NCI-H748 (cell line): Measurements from ENCODE around the gene GAPVD1.
A peak's percentile ranks its signal among the peaks of the same experiment; 100 is the strongest.
"Not testable (repeated sequence)": the region's sequence is repeated elsewhere in the genome, so short reads cannot be mapped to it uniquely, and the experiment has no call there.

ENCODE experiments used
- DNase-seq: peaks from one replicate; lab custom pipeline; 2025; ENCODE audit not compliant: unreplicated experiment; lab: John Stamatoyannopoulos, UW

Gene GAPVD1

DNA sequence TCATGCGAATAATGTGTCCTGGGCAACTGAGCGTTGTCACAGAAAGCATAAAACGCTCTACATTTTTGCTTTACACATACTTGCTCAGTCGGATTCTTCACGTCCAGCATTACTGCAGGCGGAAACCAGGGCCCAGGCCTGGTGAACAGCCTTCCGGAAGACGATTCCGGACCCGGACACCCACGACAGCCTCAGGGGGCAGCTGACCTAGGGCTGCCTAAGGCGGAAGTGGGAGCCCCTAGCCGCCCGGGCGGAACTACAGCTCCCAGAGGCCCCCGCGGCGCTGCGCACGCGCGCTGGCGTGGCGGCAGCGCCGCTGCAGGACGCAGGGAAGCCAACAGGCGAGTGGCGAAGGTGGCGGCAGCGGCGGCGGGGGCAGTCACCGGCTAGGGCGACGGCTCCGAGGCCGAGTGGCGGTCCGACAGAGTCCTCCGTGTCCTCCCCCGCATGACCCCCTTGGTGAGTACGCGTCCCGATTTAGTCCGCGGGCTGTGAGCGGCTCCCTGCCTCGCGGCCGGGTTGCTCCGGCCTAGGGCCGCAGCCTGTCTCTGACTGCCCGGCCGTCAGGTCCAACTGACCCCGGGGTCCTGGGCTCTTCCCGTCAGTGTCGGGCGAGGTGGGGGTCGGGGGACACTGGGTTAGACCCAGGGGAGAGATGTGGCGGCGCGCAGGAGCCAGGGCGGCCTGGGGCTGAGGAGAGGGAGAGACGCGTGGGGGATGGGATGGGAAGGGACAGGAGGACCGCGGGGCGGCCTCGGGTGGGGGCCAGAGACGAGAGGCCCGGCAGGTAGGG lies at the start of gene GAPVD1:
TSS of gene GAPVD1 (plus strand) at position 326 of the 793 bp plus-strand sequence. CDS start 37,096 bp downstream, outside the sequence.
- peak; percentile 93 for DNase-seq

DNA sequence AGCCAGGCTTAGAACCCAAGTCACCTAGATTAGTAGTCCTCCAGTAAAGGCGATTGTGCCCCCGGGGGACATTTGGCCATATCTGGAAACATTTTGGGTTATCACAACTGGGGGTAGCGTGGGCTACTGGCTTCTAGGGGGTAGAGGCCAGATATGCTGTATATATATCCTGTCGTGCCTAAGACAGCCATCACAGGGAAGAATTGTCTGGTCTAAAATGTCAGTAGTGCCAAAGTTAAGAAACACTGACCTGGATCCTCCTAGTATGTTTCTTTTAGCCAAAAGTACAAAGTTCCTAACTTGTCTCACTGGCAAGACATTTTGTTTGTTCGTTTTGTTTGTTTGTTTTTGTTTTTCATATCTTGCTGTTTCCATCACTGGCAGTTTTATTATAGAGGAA lies 47.4 kb upstream of the GAPVD1 start:
- DNase-seq = no peak

DNA sequence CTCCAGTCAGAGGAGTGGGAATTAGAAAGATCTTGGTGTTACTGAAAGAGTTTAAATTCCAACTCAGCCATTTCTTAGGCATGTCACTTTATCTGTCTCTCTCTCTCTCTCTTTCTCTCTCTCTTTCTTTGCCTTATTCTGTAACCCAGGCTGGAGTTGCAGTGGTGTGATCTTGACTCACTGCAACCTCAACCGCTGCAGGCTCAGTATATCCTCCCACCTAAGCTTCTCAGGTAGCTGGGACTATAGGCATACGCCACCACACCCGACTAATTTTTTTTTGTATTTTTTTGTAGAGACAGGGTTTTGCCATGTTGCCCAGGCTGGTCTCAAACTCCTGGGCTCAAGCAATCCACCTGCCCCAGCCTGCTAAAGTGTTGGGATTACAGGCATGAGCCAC lies 43.0 kb upstream of the GAPVD1 start:
- DNase-seq = no peak

DNA sequence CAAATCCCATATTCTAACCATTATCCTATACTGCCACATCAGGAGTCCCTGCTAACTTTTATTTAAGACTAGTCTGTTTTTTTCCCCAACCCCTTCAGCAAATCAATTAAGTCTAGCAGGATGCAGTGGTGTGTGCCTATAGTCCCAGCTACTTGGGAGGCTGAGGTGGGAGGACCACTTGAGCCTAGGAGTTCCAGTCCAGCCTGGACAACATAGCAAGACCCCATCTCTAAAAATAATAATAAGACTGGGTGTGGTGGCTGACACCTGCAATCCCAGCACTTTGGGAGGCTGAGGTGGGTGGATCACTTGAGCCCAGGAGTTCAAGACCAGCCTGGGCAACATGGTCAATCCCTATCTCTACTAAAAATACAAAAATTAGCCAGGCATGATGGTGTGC lies 36.8 kb upstream of the GAPVD1 start:
- DNase-seq = not testable (repeated sequence)

DNA sequence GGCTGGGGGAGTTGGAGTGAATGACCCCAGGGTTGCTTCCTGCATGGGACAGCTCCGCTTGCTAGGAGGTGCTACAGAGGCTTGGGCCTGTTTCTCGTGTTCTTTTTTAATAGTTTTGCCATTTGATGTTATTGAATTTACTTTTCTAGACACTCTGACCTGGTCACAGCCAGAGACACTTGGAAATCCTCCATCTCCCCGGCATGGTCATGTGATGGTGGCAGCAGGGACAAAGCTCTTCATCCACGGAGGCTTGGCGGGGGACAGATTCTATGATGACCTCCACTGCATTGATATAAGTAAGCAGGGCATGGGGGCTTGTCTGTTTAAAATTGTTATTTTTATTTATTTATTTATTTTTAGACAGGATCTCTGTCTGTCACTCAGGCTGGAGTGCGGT lies 33.9 kb upstream of the GAPVD1 start:
- no peak for DNase-seq

DNA sequence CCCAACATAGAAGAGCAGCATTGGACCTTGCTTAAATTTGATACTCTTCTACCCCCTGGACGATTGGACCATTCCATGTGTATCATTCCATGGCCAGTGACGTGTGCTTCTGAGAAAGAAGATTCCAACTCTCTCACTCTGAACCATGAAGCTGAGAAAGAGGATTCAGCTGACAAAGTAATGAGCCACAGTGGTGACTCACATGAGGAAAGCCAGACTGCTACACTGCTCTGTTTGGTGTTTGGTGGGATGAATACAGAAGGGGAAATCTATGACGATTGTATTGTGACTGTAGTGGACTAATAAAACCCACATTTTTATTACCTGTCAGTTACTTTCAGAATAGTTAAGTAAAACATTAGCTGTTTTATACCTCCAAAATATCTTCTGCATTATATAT lies 27.9 kb upstream of the GAPVD1 start:
- DNase-seq = no peak

- DNase-seq = not testable (repeated sequence)
Observed at GRCh38 chr9:125234099-125234498, 27.5 kb upstream of the GAPVD1 start.

DNA sequence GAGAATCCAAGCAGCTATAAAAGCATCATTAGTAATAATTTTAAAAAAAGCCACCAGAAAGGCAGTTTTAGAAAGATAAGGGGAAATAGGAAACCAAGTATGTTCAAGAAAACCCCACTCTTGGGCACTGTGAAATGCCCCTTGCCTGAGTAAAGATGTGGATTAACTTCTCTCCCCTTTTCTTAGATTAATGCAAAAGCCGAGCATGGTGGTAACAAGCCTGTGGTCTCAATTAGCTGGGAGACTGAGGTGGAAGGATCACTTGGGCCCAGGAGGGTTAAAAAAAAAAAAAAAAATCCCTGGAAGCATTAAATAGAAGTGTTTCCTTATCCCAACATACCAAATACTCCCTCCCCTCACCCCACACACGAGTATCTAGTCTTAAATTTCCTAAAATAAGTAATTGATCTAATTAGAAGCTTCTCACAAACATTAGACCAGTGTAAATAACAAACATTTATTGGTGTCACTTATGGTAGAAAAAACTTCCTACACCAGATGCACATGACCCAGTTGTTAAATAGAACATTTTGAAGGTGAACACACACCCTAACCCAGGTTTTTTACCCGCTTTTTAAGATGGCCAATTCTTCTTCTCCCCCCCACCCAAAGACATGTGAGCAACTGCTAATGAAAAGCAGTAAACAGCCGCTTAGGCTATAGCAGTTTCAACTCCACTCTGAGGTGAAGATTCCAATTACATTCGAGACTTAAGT lies 25.7 kb upstream of the GAPVD1 start:
- no peak for DNase-seq

GRCh38 chr9:125236520-125237159 lies 25.0 kb upstream of the GAPVD1 start:
- DNase-seq = not testable (repeated sequence)

- DNase-seq = no peak
Observed at GRCh38 chr9:125238127-125238914, 23.3 kb upstream of the GAPVD1 start.

GRCh38 chr9:125238915-125239446 lies 22.6 kb upstream of the GAPVD1 start:
- no peak for DNase-seq

DNA sequence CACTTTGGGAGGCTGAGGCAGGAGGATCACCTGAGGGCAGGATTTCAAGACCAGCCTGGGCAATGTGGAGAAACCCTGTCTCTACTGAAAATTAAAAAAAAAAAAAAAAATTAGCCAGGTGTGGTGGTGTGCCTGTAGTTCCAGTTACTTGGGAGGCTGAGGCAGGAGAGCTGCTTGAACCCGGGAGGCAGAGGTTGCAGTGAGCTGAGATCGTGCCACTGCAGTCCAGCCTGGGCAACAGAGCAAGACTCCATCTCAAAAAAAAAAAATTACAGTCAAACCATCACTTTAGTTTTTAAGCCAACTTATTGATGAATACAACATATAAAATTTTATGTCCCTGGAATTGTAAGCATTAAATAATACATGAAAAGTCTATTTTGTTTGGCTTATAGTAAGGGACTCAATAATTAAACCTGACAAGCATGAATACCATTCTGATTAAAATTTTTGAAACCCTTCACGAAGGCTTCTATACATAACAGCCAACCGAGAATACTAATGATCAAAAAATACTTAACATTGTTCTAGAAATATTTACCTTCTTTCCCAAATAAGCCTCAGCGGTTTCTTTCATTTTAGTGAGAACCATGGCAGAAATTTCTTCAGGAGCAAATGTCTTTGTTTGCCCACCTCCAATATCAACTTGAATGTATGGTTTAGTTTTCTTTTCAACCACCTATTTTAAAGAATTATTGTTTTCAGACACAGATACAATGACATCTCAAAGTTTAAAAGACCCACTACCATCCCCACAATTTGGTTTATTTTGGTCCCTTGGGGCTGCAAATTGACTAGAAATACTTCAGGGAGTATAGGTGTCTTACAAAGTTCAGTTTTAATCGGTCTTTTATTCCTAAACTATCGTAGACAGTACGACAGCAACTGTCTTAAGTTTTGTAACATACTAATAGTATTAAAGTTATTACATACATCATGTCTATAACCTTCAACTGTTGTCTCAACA lies 21.7 kb upstream of the GAPVD1 start:
- no peak for DNase-seq

- DNase-seq = peak; percentile 66
Observed at GRCh38 chr9:125240649-125240999, 21.0 kb upstream of the GAPVD1 start.

GRCh38 chr9:125241000-125241862 lies 20.4 kb upstream of the GAPVD1 start, which contains the start of gene HSPA5:
Gene HSPA5 (minus strand): TSS chr9:125241343. CDS start chr9:125241126, 217 bp downstream.
- DNase-seq = peak; percentile 100

- peak; percentile 55 for DNase-seq
Observed at GRCh38 chr9:125241863-125242739, 19.5 kb upstream of the GAPVD1 start.

DNA sequence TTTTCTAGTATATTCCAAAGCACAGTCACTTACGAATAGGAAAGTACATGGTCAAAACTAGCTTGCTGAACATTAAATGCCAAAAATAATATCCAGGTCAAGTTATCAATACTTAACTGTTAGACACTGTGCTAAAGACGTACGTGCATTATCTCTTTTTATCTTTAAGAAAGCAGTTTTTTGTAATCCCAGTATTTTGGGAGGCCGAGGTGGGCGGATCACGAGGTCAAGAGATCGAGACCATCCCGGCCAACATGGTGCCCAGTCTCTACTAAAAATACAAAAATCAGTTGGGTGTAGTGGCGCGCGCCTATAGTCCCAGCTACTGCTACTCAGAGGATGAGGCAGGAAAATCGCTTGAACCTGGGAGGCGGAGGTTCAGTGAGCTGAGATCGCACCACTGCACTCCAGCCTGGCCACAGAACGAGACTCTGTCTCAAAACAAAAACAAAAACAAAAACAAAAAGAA lies 17.8 kb upstream of the GAPVD1 start:
- DNase-seq = no peak

DNA sequence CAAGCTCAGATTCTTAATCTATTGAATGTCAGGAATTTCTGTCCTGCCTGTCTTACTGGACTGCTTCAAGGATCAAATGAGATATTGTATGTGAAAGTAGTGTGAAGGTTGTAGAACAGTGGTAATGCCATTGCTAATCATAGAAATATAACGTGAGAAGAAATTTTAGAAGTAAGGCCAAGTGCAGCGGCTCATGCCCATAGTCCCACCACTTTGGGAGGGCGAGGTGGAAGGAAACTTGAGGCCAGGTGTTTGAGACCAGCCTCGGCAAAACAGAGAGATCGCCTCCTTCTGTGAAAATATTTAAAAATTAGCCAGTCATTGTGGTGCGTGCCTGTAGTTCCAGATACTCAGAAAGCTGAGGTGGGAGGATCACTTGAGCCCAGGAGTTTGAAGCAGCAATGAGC lies 15.4 kb upstream of the GAPVD1 start:
- no peak for DNase-seq

DNA sequence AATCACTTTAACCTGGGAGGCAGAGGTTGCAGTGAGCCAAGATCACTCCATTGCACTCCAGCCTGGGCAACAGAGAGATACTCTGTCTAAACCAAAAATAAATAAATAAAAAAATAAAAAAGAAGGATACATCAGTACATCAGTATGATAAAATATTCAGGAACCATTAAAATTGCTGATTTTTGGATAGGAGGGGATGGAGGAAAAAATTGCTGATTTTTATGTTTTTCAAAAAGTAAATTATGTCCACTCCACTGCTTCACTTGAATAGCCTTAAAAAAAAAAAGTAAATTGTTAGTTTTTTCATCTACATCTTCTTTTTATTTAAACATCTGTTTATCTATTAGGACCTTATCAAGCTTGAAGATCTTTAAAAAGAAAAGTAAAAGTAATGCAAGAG lies 7.4 kb upstream of the GAPVD1 start:
- no peak for DNase-seq
